H54 (cell line): ENCODE results near the gene CCNA2.
A peak's percentile ranks its signal among the peaks of the same experiment; 100 is the strongest.

Experiments used
- DNase-seq: peaks from one replicate; pipeline ENCODE4 v3.0.0; 2011; ENCODE audit warnings: low spot score, mixed read lengths; ENCODE audit not compliant: insufficient read length
- FAIRE-seq: peaks from 3 replicates; lab custom pipeline; 2011; peaks lifted over from hg19 to GRCh38; lab: Jason Lieb, UNC
- POLR2A ChIP-seq: IDR thresholded peaks from 2 replicates; pipeline ENCODE4 v1.6.1; 2011; ENCODE audit warnings: low read depth, mild to moderate bottlenecking, low read length

CCNA2 gene

GRCh38 chr4:121823505-121824170 lies at the start of gene CCNA2:
CCNA2 (minus strand) TSS chr4:121823883; CDS start chr4:121823628, 255 bp downstream.
- DNase-seq (peak; percentile 51), FAIRE-seq (no peak)
- TF ChIP-seq POLR2A = peak; percentile 88

GRCh38 chr4:121869841-121870822 lies 46.4 kb upstream of the CCNA2 start, which contains the start of gene BBS7:
BBS7 (minus strand) TSS chr4:121870474; CDS start chr4:121870313, 161 bp downstream.
- DNase-seq = peak; percentile 61
- peak; percentile 96 for TF ChIP-seq POLR2A
- peak; percentile 95 for FAIRE-seq

GRCh38 chr4:121863799-121864198 lies 40.1 kb upstream of the CCNA2 start:
- DNase-seq = no peak
- no peak for FAIRE-seq
- TF ChIP-seq POLR2A = no peak

- no peak for TF ChIP-seq POLR2A
- FAIRE-seq = no peak
- DNase-seq = no peak
Observed at GRCh38 chr4:121861426-121861825, 37.7 kb upstream of the CCNA2 start.

GRCh38 chr4:121860121-121860520 lies 36.4 kb upstream of the CCNA2 start:
- no peak for TF ChIP-seq POLR2A
- FAIRE-seq (no peak), DNase-seq (no peak)

- no peak for FAIRE-seq
- DNase-seq = no peak
- TF ChIP-seq POLR2A = no peak
Observed at GRCh38 chr4:121851354-121851753, 27.7 kb upstream of the CCNA2 start.

GRCh38 chr4:121846662-121847061 lies 23.0 kb upstream of the CCNA2 start:
- no peak for TF ChIP-seq POLR2A
- no peak for DNase-seq
- no peak for FAIRE-seq

GRCh38 chr4:121842862-121843261 lies 19.2 kb upstream of the CCNA2 start:
- FAIRE-seq = no peak
- TF ChIP-seq POLR2A = no peak
- DNase-seq = no peak

GRCh38 chr4:121838136-121838535 lies 14.5 kb upstream of the CCNA2 start:
- DNase-seq (no peak), FAIRE-seq (no peak)
- no peak for TF ChIP-seq POLR2A

GRCh38 chr4:121829511-121829910 lies 5.8 kb upstream of the CCNA2 start:
- DNase-seq (no peak), FAIRE-seq (no peak)
- no peak for TF ChIP-seq POLR2A

- no peak for TF ChIP-seq POLR2A
- DNase-seq = no peak
- FAIRE-seq = no peak
Observed at GRCh38 chr4:121827853-121828252, 4.2 kb upstream of the CCNA2 start.

- no peak for FAIRE-seq
- no peak for DNase-seq
- no peak for TF ChIP-seq POLR2A
Observed at GRCh38 chr4:121824950-121825349, 1.3 kb upstream of the CCNA2 start.

GRCh38 chr4:121824171-121824527 lies 466 bp upstream of the CCNA2 start:
- DNase-seq (no peak), FAIRE-seq (no peak)
- no peak; the same call in 1 of the 2 replicates for TF ChIP-seq POLR2A
